Spleen (tissue), 7 donors: Measurements from ENCODE around the gene PSMA7.

Experiments used
- POLR2A ChIP-seq, 3 donors: fragments of 450-650 bp; IDR thresholded peaks; one replicate each; pipeline ENCODE4 v1.5.1; 2017; ENCODE audit warnings: antibody characterized with exemption in 3 of 3, mild to moderate bottlenecking in 1 of 3
- TF ChIP-seq, protein P1 (sequence below), 11 experiments: fragments of 200-600 bp in 7 of 11; fragments of 450-650 bp in 4 of 11; sonication (generic) in 4 of 11; IDR thresholded peaks in 8 of 11; conservative IDR thresholded peaks in 3 of 11; 1 replicate in 7 of 11; 2 replicates in 4 of 11; pipeline versions ENCODE4 v1.4.0 to v1.8.0; 2016 to 2021; ENCODE audit warnings: antibody characterized with exemption in 11 of 11, inconsistent platforms in 4 of 11, mild to moderate bottlenecking in 1 of 11
- donor health status: DM: no; HTN: no; CAD: no; lungs with moderate emphysema.
- donor health status: DM: no; HTN: no; CAD: no.
- donor health status: DM: no; HTN: no; CAD: no.

DNA sequence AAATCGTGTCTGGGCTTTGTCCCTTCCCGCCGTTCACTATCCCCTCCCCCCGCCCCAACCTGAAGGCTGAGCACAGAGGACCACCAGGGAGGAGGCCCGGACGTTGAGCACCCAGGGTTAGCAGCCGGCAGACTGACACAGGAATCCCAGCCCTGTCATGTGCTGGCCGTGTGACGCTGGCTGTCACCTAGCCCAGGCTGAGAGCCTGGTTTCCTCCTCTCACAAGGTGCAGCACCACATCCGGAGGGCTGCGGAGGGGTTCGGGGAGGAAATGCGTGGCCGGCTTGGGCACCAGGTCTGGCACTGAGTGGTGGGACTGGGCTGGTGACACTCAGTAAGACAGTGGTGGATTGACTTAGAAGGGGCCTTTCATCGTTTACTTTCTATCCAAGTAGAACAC is 25.5 kb downstream of the PSMA7 start:
- TF ChIP-seq, protein P1, sequence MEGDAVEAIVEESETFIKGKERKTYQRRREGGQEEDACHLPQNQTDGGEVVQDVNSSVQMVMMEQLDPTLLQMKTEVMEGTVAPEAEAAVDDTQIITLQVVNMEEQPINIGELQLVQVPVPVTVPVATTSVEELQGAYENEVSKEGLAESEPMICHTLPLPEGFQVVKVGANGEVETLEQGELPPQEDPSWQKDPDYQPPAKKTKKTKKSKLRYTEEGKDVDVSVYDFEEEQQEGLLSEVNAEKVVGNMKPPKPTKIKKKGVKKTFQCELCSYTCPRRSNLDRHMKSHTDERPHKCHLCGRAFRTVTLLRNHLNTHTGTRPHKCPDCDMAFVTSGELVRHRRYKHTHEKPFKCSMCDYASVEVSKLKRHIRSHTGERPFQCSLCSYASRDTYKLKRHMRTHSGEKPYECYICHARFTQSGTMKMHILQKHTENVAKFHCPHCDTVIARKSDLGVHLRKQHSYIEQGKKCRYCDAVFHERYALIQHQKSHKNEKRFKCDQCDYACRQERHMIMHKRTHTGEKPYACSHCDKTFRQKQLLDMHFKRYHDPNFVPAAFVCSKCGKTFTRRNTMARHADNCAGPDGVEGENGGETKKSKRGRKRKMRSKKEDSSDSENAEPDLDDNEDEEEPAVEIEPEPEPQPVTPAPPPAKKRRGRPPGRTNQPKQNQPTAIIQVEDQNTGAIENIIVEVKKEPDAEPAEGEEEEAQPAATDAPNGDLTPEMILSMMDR (IDR thresholded peaks at IDR 0.05 in 8 of 11, conservative IDR thresholded peaks at IDR 0.05 in 3 of 11): no peak
- no peak for TF ChIP-seq POLR2A (IDR thresholded peaks at IDR 0.05)
